ENCODE measurements around the gene TRAPPC2B.

GRCh38 chr19:57389194-57389729 lies 25.9 kb downstream of the TRAPPC2B start:
- TF ChIP-seq EZH2 (IDR thresholded peaks at IDR 0.05; ENCODE audit: low read length) (no peak), CTCF (optimal IDR thresholded peaks at IDR 0.05 in 1 of 3, IDR thresholded peaks at IDR 0.05 in 1 of 3, conservative IDR thresholded peaks at IDR 0.05 in 1 of 3; ENCODE audit: extremely low read depth in 1 of 3, insufficient read depth in 2 of 3, low read length in 3 of 3) (no peak)

Measured in keratinocyte (primary cell).